Retinal pigment epithelial cell (primary cell): ENCODE results near the gene SCNM1.

Source experiments
- DNase-seq: peaks from one replicate; pipeline ENCODE4 v3.0.0-alpha.2; 2010; ENCODE audit warnings: low read depth
- H3K4me3 ChIP-seq: 2 replicates; pipeline ENCODE4 v1.5.1; 2011; ENCODE audit warnings: mild to moderate bottlenecking, low read length, control low read depth, moderate library complexity
- CTCF ChIP-seq: conservative IDR thresholded peaks from 2 replicates; pipeline ENCODE4 v1.5.1; 2011; ENCODE audit warnings: low read depth, low read length, control low read depth, inconsistent platforms

SCNM1 gene

GRCh38 chr1:151165738-151166504 lies at the start of gene SCNM1, which contains the start of gene LYSMD1:
SCNM1 (plus strand) TSS chr1:151166144; CDS start chr1:151166153, 9 bp downstream.
LYSMD1 (minus strand) TSS chr1:151165902; CDS start chr1:151165258, 644 bp downstream.
- no peak for TF ChIP-seq CTCF
- H3K4me3 ChIP-seq: peak within 1 kb of the TSS; percentile 99
- peak; percentile 97 for DNase-seq

GRCh38 chr1:151124763-151125403 lies 41.1 kb upstream of the SCNM1 start:
- no peak for TF ChIP-seq CTCF
- no peak overlapping the region for H3K4me3 ChIP-seq
- DNase-seq: no peak

- DNase-seq: no peak
- no peak overlapping the region for H3K4me3 ChIP-seq
- TF ChIP-seq CTCF: no peak
These were observed 37.1 kb upstream of the SCNM1 start for GRCh38 chr1:151128800-151129199.

- DNase-seq: peak; percentile 59
- H3K4me3 ChIP-seq: peak overlapping the region; percentile 48
- no peak for TF ChIP-seq CTCF
These were observed 34.9 kb upstream of the SCNM1 start for GRCh38 chr1:151130987-151131586.

- no peak for DNase-seq
- peak overlapping the region; percentile 48 for H3K4me3 ChIP-seq
- TF ChIP-seq CTCF: no peak
These were observed 34.1 kb upstream of the SCNM1 start for GRCh38 chr1:151131701-151132334.

- no peak overlapping the region for H3K4me3 ChIP-seq
- no peak for TF ChIP-seq CTCF
- no peak for DNase-seq
These were observed 33.5 kb upstream of the SCNM1 start for GRCh38 chr1:151132335-151133017.
